HG03432 (cell line): ENCODE measurements around the gene KLF17.
"Not testable (repeated sequence)": the region's sequence is repeated elsewhere in the genome, so short reads cannot be mapped to it uniquely, and the experiment has no call there.

Source experiments
- ATAC-seq: cut with Tn5 transposase; IDR thresholded peaks from one replicate; pipeline ENCODE4 v1.9.1; 2021; ENCODE audit warnings: mild to moderate bottlenecking, moderate library complexity; ENCODE audit not compliant: unreplicated experiment

Gene KLF17

DNA sequence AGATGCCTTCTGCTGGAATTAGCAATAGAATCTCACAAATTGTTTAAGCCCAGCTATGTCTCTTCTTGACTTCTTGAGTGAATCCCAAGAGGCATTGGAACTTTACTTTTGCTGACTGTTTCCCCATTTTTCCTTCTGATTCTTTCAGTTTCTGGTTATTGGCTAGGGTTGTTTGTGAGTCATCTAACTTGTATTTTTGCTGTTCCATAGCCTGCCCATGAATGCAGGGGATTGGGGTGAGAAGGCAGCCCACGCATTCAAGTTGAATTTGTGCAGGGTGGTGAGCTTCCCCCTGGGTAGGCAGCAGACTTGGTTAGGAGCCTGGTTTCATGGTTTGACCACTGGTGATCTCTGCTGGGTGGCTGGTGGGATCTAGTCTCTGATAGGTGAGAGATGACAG lies 10.4 kb upstream of the KLF17 start:
- ATAC-seq: no peak

DNA sequence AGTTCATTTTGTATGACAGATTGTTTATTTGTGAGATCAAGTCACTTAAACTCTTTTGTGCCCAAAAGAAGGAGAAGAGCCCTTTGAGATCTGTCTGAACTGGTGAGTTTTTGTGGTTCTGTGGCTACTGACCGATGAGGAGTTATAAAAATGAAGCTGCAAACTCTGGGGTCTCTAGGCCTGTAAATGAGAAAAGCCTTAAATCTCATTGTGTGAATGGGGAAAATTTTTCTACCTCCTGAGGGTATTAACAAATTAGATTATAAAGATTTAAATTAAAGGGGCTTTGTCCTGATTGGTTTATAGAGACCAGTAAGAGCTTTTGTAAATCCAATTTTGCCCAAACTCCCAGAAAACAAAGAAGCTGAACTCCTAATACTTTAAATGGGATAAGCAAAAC lies 9.7 kb upstream of the KLF17 start:
- ATAC-seq: no peak

DNA sequence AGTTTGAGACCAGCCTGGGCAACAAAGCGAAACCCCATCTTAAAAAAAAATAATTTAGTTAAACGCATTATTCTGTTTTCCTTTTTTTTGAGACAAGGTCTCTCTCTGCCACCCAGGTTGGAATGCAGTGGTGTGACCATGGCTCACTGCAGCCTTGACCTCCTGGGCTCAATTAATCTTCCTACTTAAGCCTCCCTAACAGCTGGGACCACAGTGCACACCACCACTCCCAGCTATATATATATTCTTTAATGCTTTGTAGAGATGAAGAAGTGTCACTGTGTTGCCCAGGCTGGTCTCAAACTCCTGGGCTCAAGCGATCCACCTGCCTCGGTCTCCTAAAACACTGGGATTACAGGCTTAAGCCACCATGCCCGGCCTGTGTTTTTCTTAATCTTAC lies 7.7 kb upstream of the KLF17 start:
- no peak for ATAC-seq

DNA sequence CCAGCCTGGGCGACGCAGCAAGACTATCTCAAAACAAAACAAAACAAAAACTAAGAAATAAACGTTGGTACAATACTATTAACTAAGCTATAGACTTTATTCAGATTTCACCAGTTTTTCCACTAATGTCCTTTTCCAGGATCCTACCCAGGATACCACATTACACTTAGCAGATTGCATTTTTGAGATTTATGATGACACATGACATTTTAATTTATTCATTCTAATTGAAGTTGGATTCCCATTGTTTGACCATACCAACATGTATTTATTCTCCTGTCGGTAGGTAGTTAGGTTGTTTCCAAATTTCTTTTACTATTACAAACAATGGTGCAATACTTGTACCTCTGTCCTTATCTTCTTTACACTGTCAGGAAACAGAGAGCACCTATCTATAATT lies 6.8 kb upstream of the KLF17 start:
- ATAC-seq: no peak

DNA sequence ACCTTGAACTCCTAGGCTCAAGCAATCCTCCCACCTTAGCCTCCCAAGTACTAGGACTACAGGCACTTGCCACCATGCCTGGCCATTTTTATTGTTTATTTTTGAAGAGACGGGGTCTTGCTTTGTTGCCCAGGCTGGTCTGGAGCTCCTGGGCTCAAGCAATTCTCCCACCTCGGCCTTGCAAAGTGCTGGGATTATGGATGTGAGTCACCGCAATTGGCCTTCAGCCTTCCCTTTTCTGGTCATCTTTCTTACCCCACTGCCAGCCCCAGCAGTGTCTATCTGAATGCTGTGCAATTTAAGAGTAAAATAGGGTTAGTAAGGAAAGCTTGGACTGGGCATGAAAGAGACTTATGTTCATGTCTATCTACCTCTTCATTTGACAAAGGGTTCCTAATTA lies 6.1 kb upstream of the KLF17 start:
- no peak for ATAC-seq

DNA sequence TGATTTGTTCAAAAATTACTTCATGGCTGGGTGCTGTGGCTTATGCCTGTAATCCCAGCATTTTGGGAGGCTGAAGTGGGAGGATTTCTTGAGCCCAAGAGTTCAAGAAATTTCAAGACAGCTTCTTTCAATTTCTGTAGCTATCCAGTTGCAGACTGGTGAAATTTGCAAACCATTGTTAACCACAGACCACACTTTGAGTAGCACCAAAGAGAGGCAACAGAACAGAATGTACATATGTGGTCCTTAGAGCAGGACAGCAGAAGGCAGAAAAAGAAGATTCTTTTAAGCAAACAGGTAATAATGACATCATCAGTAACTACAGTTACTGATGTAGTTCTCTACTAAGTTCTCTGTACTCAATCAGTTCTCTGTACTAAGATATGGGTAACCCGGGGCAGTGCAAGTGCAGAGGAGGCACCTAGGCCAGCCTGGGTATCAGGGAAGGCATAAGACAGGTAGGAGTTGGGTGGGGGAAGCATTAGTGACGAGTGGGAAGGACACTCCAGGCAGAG lies 5.5 kb upstream of the KLF17 start:
- no peak for ATAC-seq

DNA sequence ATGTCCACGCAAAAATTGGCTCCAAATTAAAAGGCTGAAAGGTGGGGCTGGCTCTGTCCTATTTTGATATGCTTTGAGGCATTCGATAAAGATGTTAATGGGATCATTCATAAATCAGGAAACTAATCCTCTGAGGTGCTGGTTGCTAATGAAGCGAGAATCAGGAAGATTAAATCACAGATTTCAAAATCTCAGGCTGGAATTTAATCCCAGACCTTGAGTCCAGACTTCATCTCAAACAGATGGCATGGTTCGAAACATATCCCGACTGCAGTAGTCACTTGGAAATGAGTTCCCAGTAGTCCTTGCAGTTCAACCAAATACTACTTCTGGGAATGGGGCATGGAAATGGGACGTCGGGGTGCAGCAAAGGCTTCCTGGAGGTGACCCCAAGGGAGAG lies 4.5 kb upstream of the KLF17 start:
- ATAC-seq: no peak

DNA sequence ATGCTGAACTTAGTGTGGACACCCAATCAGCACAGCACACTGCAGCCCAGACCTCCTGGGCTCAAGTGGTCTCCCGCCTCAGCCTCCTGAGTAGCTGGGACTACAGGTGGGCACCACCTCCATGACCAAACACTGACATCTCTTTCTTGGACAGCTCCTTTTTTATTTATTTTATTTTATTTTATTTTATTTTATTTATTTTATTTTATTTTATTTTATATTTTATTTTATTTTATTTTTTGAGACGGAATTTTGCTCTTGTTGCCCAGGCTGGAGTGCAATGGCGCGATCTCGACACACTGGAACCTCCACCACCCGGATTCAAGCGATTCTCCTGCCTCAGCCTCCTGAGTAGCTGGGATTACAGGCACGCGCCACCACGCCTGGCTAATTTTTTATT lies 1.3 kb upstream of the KLF17 start:
- ATAC-seq: not testable (repeated sequence)

DNA sequence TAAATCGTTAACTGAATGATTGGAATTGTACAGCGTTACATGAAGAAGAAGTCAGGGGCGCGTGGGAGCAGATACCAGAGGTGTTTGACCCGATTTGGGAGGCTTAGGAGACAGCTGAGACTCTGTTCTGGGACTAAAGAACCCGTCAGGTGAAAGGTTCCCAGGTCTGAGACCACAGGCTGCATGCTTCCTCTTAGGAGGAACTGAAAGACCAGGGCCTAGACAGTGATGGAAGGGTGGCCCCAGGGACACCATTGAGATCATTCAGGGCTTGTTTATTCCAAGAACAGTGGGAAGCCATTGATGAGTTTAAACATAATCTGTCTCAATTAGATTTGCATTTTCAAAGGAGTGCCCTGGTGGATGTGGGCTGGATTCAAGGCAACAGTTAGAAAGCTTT lies 904 bp downstream of the KLF17 start:
- no peak for ATAC-seq

DNA sequence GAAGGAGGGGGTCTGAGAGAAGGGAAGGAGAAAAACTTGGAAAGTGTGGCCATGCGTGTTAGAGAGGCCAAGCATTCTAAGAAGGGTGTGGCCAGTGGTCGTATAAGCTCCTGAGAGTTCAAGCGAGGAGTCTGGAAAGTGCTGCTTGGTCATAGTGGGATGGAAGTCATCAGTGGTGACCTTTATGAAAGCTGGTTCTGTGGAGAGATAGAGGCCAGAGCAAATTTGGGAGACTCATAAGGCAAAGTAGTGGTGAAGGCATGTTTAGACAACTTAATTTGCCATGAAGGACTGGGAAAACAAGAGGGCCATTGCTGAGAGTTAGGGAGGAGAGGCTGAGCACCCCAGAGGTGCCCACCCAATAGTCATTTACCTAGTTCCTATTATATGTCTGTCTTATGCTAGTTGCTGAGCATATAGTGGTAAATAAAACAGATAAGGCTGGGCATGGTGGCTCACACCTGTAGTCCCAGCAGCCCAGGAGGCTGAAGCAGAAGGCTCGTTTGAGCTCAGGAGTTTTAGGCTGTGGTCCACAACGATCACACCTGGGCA lies 1.9 kb downstream of the KLF17 start:
- ATAC-seq: no peak

DNA sequence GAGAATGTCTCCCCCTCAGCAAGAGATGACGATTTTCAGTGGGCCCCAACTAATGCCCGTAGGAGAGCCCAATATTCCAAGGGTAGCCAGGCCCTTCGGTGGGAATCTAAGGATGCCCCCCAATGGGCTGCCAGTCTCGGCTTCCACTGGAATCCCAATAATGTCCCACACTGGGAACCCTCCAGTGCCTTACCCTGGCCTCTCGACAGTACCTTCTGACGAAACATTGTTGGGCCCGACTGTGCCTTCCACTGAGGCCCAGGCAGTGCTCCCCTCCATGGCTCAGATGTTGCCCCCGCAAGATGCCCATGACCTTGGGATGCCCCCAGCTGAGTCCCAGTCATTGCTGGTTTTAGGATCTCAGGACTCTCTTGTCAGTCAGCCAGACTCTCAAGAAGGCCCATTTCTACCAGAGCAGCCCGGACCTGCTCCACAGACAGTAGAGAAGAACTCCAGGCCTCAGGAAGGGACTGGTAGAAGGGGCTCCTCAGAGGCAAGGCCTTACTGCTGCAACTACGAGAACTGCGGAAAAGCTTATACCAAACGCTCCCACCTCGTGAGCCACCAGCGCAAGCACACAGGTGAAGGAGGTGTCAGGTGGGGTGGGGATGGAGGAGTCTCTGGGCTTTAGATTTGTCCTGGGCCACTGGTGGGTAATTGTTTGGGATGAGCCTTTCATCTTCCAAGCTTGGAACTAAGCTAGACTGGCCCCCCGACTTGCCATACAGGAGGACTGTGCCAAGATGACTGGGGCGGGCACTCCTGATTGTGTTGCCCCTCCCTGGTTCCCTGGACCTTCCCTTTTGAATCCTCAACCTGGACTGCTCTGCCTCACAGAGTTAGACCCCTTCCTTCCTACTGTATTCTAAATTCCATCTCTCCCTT lies 11.2 kb downstream of the KLF17 start:
- ATAC-seq: no peak

DNA sequence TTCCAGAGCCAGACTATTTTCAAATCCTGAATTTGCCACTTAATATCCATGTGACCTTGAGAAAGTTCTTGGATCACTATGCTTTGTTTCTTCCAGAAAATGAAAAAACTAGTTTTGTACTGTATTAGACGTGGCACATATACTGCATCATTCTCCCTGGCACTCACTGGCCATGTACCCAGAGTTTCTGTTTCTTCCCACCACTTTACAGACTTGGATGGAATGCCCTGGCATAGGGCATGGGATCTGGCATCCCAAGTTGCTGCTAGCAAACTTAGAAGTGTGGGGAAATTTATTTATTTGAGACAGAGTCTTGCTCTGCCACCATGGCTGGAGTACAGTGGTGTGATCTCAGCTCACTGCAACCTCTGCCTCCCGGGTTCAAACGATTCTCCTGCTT lies 12.8 kb downstream of the KLF17 start:
- no peak for ATAC-seq

DNA sequence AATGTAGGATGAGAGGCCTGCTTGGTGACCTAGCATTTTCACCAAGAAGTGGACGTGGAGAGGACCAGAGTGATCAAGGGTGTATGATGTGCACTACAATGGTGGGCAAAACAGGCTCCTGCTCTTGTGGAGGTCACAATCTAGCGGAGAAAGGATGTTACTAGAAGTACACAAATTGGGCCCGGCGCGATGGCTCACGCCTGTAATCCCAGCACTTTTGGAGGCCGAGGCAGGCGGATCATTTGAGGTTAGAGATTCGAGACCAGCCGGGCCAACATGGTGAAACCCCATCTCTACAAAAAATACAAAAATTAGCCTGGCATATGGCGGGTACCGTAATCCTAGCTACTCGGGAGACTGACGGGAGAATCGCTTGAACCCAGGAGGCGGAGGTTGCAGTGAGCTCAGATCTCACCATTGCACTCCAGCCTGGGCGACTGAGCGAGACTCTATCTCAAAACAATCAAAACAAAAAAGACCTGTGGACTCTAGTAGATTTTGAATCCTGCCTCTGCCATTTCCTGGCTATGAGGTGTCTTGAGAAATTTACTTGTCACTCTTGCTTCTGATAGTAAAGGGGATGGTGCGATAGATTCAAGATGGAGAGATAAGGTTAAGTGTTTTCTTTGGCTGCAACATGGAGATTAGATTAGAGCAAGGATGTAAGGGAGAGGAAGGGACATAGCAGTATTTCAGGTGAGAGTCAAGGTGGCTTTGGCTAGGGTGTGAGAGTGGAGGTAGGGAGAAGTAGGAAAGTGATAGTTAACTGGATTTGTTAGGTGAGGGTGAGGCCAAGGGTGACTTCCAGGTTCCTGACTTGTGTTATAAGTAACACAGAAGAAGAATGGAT lies 15.7 kb downstream of the KLF17 start:
- ATAC-seq: no peak

DNA sequence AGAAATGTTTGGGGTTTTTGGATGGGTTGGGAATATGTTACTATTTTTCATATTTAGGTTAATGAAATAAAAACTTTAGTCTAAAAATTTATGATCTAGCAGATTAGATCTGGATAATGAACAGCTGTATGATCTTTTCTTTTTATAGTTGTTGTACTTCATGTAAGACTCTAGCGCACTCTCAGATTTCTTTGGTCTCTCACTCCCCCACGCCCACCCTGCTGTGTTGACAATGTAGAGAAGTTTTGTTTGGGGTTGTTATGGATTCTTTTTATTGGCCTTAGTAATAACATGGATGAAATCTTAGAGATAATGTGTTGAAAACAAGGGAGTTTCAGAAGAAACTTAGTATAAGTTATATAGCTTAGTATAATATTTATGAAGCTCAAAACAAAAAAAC lies 17.3 kb downstream of the KLF17 start:
- ATAC-seq: no peak

DNA sequence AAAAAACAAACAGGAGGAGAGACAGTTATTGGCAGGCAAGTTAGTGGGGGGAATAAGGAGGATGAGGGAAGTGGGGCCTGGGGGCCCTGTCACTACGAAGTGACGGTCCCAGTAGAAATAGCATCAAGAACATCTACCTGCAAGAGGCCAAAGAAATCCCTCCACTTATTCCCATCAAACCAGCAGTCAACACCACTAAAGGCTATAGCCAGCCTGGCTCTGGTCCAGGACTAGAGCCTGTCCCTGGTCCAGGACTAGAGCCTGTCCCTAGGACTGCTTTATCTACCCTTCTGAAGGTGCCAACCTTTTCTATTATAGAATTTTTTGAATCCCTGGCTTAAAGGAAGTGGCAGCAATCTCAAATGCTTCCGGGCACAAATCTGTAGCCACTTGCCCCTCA lies 19.6 kb downstream of the KLF17 start:
- ATAC-seq: no peak

DNA sequence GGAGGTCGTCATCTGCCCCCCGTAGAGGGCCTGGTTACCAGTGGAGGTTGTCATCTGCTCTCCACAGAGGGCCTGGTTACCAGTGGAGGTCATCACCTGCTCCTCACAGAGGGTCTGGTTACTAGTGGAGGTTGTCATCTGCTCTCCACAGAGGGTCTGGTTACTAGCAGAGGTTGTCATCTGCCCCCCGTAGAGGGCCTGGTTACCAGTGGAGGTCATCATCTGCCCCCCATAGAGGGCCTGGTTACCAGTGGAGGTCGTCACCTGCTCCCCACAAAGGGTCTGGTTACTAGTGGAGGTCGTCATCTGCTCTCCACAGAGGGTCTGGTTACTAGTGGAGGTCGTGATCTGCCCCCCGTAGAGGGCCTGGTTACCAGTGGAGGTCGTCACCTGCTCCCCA lies 20.9 kb downstream of the KLF17 start:
- not testable (repeated sequence) for ATAC-seq

DNA sequence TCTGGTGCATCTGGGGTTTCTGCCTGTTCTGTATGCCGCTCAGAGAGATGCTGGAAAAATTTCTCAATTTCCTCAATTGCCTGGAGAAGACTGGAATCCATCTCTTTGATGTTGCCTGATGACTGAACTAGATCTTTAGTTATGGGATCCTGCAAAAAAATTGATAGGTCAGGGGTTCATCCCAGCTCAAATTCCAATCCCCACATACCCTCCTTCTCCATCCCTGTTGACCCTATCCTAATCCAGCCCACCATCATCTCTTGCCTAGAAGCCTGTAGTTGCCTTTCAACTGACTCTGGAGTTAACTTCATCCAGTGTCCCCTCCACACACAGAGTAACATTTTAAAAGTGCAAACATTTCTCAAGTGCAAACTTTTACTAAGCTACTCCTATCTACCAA lies 22.9 kb downstream of the KLF17 start, which contains the start of gene KLF18:
Gene KLF18, minus strand, starts transcription at position 101 of the 400 bp plus-strand sequence. Its CDS starts 0 bp downstream, at position 101.
- no peak for ATAC-seq

DNA sequence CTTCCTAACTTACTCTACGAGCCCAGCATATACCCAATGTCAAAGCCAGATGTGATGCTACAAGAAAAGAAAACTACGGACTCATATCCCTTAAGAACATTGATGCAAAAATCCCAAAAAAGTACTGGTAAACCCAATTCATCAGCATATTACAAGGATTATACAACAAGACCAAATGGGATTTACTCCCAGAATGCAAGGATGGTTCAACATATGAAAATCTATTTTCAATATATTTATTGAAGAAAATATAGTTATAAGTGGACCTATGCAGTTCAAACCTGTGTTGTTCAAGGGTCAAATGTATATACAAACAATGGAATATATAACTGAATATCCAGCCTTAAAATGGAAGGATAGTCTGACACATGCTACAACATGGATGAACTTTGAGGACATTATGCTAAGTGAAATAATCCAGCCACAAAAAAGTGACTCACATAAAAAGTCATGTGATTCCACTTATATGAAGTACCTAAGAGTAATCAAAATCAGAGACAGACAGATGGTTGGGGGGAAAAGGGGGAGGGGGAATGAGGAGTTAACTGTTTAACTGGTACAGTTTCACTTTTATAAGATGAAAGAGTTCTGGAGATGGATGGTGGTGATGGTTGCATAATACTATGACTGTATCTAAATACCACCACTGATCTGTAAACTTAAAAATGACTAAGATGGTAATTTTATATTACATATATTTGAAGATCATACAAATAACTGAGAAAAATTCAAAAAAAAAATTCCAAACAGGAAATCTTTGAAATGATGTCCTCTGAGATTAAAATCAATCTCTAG lies 26.5 kb downstream of the KLF17 start:
- no peak for ATAC-seq

DNA sequence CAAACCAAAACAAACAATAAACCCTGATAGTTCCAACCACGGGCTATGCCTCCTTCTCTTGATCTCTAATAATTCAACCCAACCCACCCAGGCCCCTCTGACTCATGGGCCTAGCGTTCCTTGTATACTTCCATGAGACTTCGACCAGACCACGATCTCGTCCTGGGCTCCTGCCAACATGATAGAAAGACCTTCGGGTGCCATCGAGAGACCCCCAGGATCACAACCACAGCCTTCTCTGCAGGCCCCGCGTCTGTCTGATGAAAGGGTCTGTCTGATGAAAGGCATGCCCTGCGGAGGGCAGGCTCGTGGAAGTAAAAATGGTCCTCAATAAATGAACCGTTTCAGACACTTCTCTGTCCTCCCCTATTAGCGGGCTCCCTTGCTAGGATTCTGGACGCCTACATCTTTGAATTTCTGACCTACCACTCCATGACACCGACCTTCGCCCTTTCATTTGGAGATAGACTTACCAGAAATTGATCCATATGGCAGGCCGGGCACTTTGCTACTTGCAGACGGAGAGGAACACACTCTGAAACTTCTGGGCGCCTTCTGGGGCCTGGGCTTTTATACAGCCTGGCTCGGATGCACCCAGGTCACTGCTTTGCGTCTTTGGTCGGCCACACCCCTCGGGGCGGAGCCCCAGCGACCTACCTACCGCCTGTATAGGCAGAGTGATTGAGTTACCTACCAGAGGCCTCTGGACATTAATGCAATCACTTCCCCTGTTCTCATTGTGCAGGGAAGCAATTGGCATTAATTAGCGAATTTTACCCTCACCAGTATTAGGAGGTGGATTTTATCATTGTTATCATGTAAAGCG lies 28.1 kb downstream of the KLF17 start:
- ATAC-seq: no peak

DNA sequence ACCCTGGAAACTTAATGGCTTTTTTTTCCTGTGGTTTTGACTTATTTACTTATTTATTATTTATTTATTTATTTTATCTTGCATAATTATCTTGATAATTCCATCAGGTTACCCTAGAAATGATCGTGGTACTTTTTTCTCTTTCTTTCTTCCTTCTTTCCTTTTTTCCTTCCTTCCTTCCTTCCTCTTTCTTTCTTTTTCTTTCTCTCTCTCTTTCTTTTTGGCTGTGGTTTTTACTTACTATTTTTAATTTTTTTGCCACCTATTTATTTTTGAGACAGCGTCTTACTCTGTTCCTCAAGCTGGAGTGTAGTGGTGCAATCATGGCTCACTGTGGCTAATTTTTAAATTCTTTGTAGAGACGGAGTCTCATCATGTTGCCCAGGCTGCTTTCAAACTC lies 29.0 kb downstream of the KLF17 start:
- ATAC-seq: no peak
